Fibroblast of lung (primary cell): ENCODE results near the gene IKZF5. TPM values are rescaled to one million over a fixed set of nuclear protein-coding genes. Genes with fewer than 3 reads are reported as not detected.

ENCODE experiments used
- DNase-seq, 2 donors: peaks; one replicate each; pipeline versions ENCODE4 v3.0.0 to v3.0.0-alpha.2; 2010; ENCODE audit warnings: low read depth in 2 of 2
- H2AFZ ChIP-seq: 2 replicates; pipeline ENCODE4 v1.5.1; 2012; ENCODE audit warnings: low read length, control low read depth, inconsistent platforms
- H3K27ac ChIP-seq: 2 replicates; pipeline ENCODE4 v1.5.1; 2011; ENCODE audit warnings: low read length, control low read depth; ENCODE audit not compliant: insufficient read depth
- H3K27me3 ChIP-seq: 2 replicates; pipeline ENCODE4 v1.5.1; 2011; ENCODE audit warnings: mild to moderate bottlenecking, low read length; ENCODE audit not compliant: control insufficient read depth, insufficient read depth
- H3K36me3 ChIP-seq: 2 replicates; pipeline ENCODE4 v1.5.1; 2011; ENCODE audit warnings: low read length; ENCODE audit not compliant: control insufficient read depth, insufficient read depth
- H3K4me1 ChIP-seq: 2 replicates; pipeline ENCODE4 v1.5.1; 2011; ENCODE audit warnings: low read length; ENCODE audit not compliant: control insufficient read depth, insufficient read depth; ENCODE audit errors: extremely low read depth
- H3K4me2 ChIP-seq: 2 replicates; pipeline ENCODE4 v1.5.1; 2011; ENCODE audit warnings: low read length, control low read depth; ENCODE audit not compliant: insufficient read depth; ENCODE audit errors: extremely low read depth
- H3K4me3 ChIP-seq, 4 experiments: fragments of 200-600 bp in 1 of 4; sonication (generic) in 1 of 4; replicated peaks in 1 of 4; 2 replicates each; pipeline ENCODE4 v1.5.1; 2011 to 2016; ENCODE audit warnings: low read length in 4 of 4, low read depth in 3 of 4, mild to moderate bottlenecking in 3 of 4, control low read depth in 2 of 4, inconsistent platforms in 1 of 4, mixed read lengths in 1 of 4; ENCODE audit not compliant: insufficient read depth in 1 of 4; ENCODE audit errors: control extremely low read depth in 1 of 4
- H3K79me2 ChIP-seq: 2 replicates; pipeline ENCODE4 v1.5.1; 2012; ENCODE audit warnings: mild to moderate bottlenecking, low read length, inconsistent platforms; ENCODE audit not compliant: control insufficient read depth, insufficient read depth
- H3K9ac ChIP-seq: 2 replicates; pipeline ENCODE4 v1.5.1; 2011; ENCODE audit warnings: mild to moderate bottlenecking, low read length, control low read depth; ENCODE audit not compliant: insufficient read depth
- H3K9me3 ChIP-seq: 2 replicates; pipeline ENCODE4 v1.5.1; 2012; ENCODE audit warnings: low read depth, low read length; ENCODE audit not compliant: control insufficient read depth, insufficient read depth
- H4K20me1 ChIP-seq: 2 replicates; pipeline ENCODE4 v1.5.1; 2011; ENCODE audit warnings: low read length; ENCODE audit not compliant: control insufficient read depth, insufficient read depth; ENCODE audit errors: extremely low read depth
- CTCF ChIP-seq, 2 donors: IDR thresholded peaks in 1 of 2; conservative IDR thresholded peaks in 1 of 2; 1 replicate in 1 of 2; 2 replicates in 1 of 2; pipeline ENCODE4 v1.5.1; 2011 to 2012; ENCODE audit warnings: low read length in 2 of 2, control low read depth in 1 of 2, inconsistent platforms in 1 of 2, low read depth in 1 of 2, mild to moderate bottlenecking in 1 of 2
- EZH2 ChIP-seq: IDR thresholded peaks from 2 replicates; pipeline ENCODE4 v1.5.1; 2012; ENCODE audit warnings: low read length, control low read depth, mild to moderate bottlenecking; ENCODE audit errors: missing control alignments
- polyA plus RNA-seq, 2 donors: library from polyadenylated mRNA; depleted of rRNA in 1 of 2; stranded (reverse) in 1 of 2; unstranded in 1 of 2; fragments of >200 nt; gene quantifications; 2 replicates each; pipeline ENCODE4 v1.2.1, GENCODE V29; 2011 to 2012; ENCODE audit warnings: missing spikeins in 1 of 2
- total RNA-seq: library from RNA; depleted of rRNA; stranded (reverse); fragments of >200 nt; gene quantifications from 2 replicates; pipeline ENCODE4 v1.2.1, GENCODE V29; 2014

Gene IKZF5
- total and polyA plus RNA-seq, 2 donors (not counting 1 experiment from before 2014, with no cell fraction given) = 3.1 to 12.5 TPM

GRCh38 chr10:122955892-122956291 is 52.7 kb downstream of the IKZF5 start:
- TF ChIP-seq EZH2 (no peak), CTCF (conservative IDR thresholded peaks at IDR 0.05 in 1 of 2, IDR thresholded peaks at IDR 0.05 in 1 of 2; ENCODE audit: low read depth in 1 of 2, low read length in 2 of 2) (no peak)
- Histone ChIP-seq H3K9me3 (no peaks in the 10 kb centered on the region), H3K27me3 (no peaks in the 10 kb centered on the region), H3K9ac (no peak overlapping the region), H3K4me2 (no peak overlapping the region), H3K27ac (no peak overlapping the region), H2AFZ (no peak overlapping the region), H3K4me3 (no peak overlapping the region), H3K4me1 (no peaks in the 10 kb centered on the region), H3K36me3 (no peaks in the 10 kb centered on the region), H4K20me1 (no peaks in the 10 kb centered on the region), H3K79me2 (peaks cover 2% of the 10 kb centered on the region)
- DNase-seq = no peak

GRCh38 chr10:122954731-122955050 is 53.9 kb downstream of the IKZF5 start:
- H3K27ac ChIP-seq = no peak overlapping the region
- no peaks in the 10 kb centered on the region for H3K27me3 ChIP-seq
- H2AFZ ChIP-seq = peak overlapping the region; percentile 100

GRCh38 chr10:122953902-122954730 is 54.5 kb downstream of the IKZF5 start, which contains the start of gene C10orf88:
Gene C10orf88, minus strand, starts transcription at chr10:122954227. Its CDS starts 49 bp downstream, at chr10:122954178.
- TF ChIP-seq CTCF (conservative IDR thresholded peaks at IDR 0.05 in 1 of 2, IDR thresholded peaks at IDR 0.05 in 1 of 2; ENCODE audit: low read depth in 1 of 2, low read length in 2 of 2) (no peak), EZH2 (no peak)
- peak within 1 kb of the TSS; percentile 84 for H3K9ac ChIP-seq
- no peaks in the 10 kb centered on the region for H4K20me1 ChIP-seq
- H3K79me2 ChIP-seq = peaks cover 2% of the 10 kb centered on the region
- peak within 1 kb of the TSS; percentile 100 for H2AFZ ChIP-seq
- DNase-seq = peak; percentile 98 to 99
- peak within 1 kb of the TSS; percentile 67 to 92 (median 78) for H3K4me3 ChIP-seq
- no peaks in the 10 kb centered on the region for H3K4me1 ChIP-seq
- peak within 1 kb of the TSS; percentile 81 for H3K4me2 ChIP-seq
- H3K27me3 ChIP-seq = no peaks in the 10 kb centered on the region
- no peaks in the 10 kb centered on the region for H3K9me3 ChIP-seq
- H3K27ac ChIP-seq = peak within 1 kb of the TSS; percentile 84
- no peaks in the 10 kb centered on the region for H3K36me3 ChIP-seq

More at GRCh38 chr10:122954731-122955050, 53.9 kb downstream of the IKZF5 start:
- no peak for DNase-seq
- Histone ChIP-seq H3K4me1 (no peaks in the 10 kb centered on the region), H3K4me3 (peak overlapping the region; percentile 4 to 82 (median 64)), H3K36me3 (no peaks in the 10 kb centered on the region), H3K9me3 (no peaks in the 10 kb centered on the region), H3K9ac (no peak overlapping the region), H3K79me2 (peaks cover 2% of the 10 kb centered on the region), H4K20me1 (no peaks in the 10 kb centered on the region), H3K4me2 (peak overlapping the region; percentile 55)
- no peak for TF ChIP-seq EZH2
- no peak for TF ChIP-seq CTCF (conservative IDR thresholded peaks at IDR 0.05 in 1 of 2, IDR thresholded peaks at IDR 0.05 in 1 of 2; ENCODE audit: low read depth in 1 of 2, low read length in 2 of 2)
